GM21526 (cell line): ENCODE data around the gene PLA2G2A.

ENCODE experiments used
- ATAC-seq: cut with Tn5 transposase; IDR thresholded peaks from one replicate; pipeline ENCODE4 v1.9.1; 2021; ENCODE audit warnings: moderate library complexity; ENCODE audit not compliant: unreplicated experiment, low FRiP score

PLA2G2A gene

GRCh38 chr1:19974822-19975416, 4.5 kb downstream of the PLA2G2A start:
- ATAC-seq = no peak

DNA sequence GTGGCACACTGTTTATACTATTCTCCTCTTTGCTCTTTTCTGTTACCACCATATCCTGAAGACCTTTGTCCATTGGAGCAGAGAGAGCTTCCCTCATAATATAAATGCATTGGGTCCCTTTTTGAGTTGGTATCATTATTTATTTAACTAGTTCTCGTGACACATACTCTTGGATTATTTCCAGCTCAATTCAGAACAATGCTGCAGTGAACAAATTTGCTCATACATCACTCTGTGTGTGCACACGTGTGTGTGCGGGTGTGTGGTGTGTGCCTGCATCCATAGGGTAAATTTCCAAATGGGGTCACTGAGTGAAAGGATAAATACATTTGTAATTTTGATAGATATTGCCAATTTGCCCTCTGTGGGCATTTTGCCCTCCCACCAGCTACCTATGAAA, 5.8 kb downstream of the PLA2G2A start:
- no peak for ATAC-seq

GRCh38 chr1:19971664-19972063, 7.8 kb downstream of the PLA2G2A start:
- no peak for ATAC-seq

DNA sequence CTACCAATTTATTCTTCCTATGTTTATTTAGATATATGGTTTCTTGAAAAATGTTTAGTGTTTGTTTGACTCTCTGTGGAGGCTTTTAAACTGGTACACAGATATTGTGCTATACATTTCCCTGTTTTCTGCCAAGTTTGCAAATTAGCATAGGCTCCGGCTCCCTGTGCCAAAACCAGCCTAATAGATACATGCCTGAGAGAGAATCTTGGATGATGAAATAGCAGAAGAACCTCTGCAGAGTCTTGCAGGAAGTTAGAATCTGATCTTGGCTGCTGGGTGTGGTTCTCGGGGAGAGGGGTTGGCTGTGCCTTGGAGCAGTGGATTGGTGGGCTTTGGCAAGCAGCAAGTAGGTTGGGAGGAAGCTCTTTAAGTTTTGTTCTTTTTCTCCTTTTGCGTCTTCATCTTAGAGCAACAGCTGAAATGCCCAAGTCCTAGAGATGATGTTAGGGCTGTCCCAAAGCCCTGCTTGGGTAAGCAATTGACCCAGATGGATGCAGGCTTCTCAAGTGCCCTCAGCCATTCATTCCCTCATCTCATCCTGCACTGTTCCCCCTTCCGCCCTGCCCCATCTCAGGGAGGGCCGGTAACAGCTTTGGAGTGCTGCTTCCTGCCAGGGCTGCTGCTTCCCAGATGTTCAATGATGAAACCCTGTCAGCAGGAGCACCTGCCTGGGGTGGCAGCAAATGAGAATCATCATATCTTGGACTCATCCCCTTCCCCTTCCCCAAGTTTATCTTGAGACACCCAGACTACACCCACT, 9.3 kb downstream of the PLA2G2A start:
- ATAC-seq = no peak

DNA sequence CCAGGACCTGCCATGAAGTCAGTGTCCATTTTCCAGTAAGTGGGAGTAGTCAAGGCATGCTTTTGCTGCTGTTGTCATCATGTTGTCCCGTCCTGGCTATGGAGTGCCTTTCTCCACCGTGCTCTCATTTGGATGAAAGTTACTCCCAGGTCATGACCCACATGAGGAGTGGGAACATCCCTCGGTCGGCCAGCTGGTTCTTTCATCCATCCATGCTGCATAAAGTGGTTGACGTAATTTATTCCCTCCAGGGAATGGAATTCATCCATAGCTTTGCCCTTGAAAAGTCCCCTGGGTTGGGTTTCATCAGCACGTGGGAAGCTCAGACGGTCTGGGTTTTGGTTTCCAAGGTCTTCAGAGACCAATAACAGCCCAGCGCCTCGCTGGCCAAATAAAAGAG, 11.6 kb downstream of the PLA2G2A start:
- ATAC-seq = no peak

- no peak for ATAC-seq
These were observed 14.9 kb downstream of the PLA2G2A start for GRCh38 chr1:19964542-19964941.

- ATAC-seq = no peak
These were observed 15.8 kb downstream of the PLA2G2A start for GRCh38 chr1:19963636-19964035.

GRCh38 chr1:19960591-19960990, 18.8 kb downstream of the PLA2G2A start:
- ATAC-seq = no peak

DNA sequence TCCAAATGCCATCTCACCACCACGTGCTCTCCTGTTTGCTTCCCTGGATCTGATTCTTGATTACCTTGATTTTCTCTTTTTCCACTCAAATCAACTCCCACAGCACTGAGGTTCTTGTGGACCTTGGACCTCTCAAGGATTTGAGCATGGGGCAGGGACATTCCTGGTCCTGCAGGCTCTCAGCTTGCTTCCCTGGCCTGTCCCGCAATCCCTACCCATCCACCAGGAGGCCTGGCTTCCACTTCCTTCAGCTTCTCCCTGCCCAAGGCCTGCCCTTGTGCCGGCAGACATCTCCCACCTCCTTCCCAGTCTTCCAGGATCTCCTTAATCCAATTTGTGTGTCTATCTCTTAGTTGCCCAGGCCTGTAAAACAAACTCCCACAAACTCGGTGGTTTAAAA, 21.6 kb downstream of the PLA2G2A start:
- no peak for ATAC-seq

- no peak for ATAC-seq
These were observed 23.8 kb downstream of the PLA2G2A start for GRCh38 chr1:19955534-19956170.

DNA sequence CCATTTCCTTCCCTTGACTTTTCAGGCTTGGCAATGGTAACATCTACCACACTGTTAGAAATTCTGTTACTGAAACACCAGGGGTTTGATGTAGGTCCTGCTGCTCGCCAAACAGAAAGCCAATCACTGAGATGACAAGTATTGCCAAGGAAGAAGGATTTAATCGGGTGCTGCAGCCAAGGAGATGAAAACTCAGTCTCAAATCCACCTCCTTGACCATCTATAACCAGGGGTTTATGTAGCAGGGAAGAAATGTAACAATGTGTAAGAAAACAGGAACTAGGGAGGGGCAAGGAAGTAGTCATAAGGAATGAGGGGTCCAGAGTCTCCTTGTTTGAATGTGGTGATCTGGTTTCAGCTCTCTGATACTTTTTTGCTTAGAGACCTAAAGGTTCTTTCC, 25.4 kb downstream of the PLA2G2A start:
- no peak for ATAC-seq

DNA sequence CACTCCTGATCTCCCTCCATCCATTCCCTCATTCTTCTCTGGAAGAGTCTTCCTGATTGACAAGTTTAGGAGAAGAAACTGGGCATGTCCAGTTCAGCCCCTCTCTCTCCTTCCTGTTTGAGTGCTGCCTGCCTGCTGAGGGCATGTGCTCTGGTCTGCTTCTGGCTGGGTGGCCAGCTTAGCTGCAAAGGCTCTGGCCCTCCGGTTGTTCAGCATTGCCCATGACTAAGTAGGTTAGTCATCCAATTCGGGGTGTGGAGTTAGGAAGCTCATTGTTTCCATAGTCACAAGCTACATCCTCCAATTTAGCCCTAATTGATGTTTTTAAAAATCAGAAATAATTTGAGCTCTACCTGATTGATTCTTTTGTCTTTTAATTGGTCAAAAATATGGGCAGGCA, 30.4 kb downstream of the PLA2G2A start:
- no peak for ATAC-seq

GRCh38 chr1:19946971-19947370, 32.4 kb downstream of the PLA2G2A start:
- ATAC-seq = no peak

GRCh38 chr1:19946331-19946751, 33.1 kb downstream of the PLA2G2A start:
- no peak for ATAC-seq

DNA sequence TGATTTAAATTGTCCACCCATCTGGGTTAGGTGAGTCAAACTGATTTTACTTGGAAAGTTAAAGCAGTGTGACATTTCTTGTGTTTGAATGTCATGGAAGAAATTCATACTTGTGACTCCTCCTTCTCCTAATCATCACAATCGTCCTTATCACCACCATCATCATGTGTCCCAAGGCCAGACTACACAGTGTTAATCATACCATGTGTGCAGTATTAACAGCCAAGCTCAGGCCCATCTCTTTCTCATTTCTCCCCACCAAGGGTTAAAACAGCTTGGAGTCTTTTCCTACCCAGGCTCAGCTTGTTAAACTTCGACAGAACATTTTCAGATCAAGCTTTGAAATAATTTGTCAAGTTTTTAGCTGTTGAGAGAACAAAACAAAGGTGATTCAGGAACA, 33.5 kb downstream of the PLA2G2A start:
- ATAC-seq = no peak

GRCh38 chr1:19942657-19943056, 36.8 kb downstream of the PLA2G2A start:
- ATAC-seq = no peak

GRCh38 chr1:19942088-19942487, 37.3 kb downstream of the PLA2G2A start:
- ATAC-seq = no peak

- no peak for ATAC-seq
These were observed 38.2 kb downstream of the PLA2G2A start for GRCh38 chr1:19941206-19941568.

GRCh38 chr1:19940486-19941205, 38.8 kb downstream of the PLA2G2A start:
- ATAC-seq = no peak

GRCh38 chr1:19938472-19938871, 40.9 kb downstream of the PLA2G2A start:
- no peak for ATAC-seq

GRCh38 chr1:19936061-19936750, 43.2 kb downstream of the PLA2G2A start:
- no peak for ATAC-seq
